Amygdala (tissue), 56 donors: Measurements from ENCODE around the gene IFITM1.
A peak's percentile ranks its signal among the peaks of the same experiment; 100 is the strongest.
"Not testable (repeated sequence)": the region's sequence is repeated elsewhere in the genome, so short reads cannot be mapped to it uniquely, and the experiment has no call there.

Source experiments
- DNase-seq, 56 donors: peaks; one replicate each; lab custom pipeline; 2025; lab: John Stamatoyannopoulos, UW

Gene IFITM1

DNA sequence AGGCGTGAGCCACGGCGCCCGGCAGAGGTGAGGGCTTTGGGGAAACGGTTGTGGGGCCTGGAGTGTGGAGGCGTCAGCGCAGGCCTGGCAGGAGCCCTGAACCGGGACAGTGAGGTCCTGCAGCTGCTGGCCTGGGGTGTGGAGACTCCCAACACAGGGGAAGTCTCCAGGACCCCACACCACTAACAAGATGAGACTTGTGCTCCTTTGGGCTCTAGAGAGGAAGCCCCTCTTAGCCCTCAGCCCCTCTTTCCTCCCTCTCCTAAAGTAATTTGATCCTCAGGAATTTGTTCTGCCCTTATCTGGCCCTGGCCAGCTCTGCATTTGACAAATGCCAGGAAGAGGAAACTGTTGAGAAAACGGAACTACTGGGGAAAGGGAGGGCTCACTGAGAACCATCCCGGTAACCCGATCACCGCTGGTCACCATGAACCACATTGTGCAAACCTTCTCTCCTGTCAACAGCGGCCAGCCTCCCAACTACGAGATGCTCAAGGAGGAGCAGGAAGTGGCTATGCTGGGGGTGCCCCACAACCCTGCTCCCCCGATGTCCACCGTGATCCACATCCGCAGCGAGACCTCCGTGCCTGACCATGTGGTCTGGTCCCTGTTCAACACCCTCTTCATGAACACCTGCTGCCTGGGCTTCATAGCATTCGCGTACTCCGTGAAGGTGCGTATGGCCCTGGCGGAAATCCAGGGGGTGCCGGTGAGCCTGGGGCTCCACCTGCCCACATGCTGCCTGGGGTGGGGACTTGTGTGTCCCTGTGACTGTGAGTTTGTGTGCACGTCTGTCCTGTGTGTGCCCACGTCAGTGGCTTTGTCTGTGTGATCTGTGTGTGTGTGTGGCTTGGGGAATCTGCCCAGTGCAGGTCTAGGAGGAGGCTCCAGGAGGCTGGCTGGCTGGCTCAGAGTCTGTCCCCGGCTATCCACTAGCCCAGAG lies 5.8 kb upstream of the IFITM1 start, which contains the start of gene IFITM2:
TSS of gene IFITM2 (plus strand) at position 51 of the 943 bp plus-strand sequence. CDS start at position 428, 377 bp downstream.
- peak in 1 of 56 donors; percentile 8 for DNase-seq

GRCh38 chr11:308740-309665 lies 4.8 kb upstream of the IFITM1 start:
- DNase-seq, result not testable (repeated sequence)

GRCh38 chr11:309979-310572 lies 3.8 kb upstream of the IFITM1 start:
- not testable (repeated sequence) for DNase-seq

DNA sequence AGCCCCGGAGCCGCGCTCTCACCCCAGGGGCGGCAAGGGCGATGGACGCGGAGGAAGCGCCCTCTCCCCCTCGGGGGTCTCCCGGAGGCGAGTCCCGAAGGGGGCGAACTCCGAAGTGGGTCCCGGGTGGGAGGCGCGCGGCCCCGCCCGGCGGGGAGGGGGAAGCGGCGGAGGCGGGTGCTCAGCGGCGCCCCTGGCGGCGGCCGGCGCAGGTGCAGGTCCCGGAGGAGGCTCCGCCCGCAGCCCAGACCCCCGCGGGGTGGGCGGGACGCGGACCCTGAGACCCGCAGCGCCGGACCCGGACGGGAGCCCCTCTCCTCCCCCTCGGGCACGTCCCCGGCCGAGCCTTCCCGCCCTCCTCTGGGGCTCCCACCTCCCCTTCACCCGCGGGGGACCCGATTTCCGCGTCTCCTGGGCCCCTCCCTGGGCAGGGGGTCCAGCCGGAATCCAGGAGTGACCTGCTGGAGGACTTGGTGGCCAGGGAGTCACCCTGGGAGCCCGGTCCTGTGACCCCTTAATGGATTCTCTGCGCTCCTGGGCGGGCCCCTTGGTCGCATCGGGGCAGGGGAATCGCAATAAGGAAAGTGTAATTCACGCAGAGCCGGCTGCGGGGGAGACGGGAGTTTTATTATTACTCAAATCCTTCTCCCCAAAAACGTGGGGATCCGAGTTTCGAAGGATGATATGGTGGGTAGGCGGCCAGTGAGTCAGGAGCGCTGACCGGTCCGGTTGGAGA lies 2.7 kb upstream of the IFITM1 start:
- not testable (repeated sequence) for DNase-seq

DNA sequence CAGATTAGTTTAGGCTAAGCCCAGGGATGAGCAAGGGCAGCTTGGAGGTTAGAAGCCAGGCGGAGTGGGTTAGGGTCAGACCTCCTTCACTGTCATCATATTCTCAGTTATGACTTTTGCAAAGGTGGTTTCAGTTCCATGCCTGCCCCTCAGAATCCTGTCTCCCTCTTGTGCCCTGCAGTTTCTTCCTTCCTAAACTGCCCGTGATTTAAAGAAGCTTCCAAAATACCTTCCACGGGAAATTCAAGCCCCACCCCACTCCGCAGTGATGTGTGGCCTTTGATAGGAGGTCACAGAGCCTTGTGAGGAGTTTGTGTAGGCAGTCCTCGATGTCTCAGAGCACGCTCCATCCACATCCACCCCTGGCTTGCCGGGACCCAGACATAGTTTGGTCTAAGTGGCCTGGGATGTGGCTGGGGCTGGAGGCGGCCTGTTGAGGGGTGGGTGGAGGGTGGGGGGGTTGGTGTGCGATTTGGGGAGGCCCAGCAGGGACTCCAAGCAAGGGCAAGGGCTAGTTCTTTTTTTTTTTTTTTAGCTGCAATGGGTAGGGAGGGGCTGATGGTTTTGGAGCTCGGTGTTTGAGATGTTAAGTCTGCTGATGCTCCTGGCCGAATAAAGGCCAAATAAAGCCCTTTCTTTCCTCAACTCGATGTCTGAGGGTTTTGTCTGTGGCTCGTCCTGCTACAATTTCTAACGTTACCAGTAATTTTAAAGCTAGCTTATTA lies 1.6 kb upstream of the IFITM1 start:
- DNase-seq, result no peak

DNA sequence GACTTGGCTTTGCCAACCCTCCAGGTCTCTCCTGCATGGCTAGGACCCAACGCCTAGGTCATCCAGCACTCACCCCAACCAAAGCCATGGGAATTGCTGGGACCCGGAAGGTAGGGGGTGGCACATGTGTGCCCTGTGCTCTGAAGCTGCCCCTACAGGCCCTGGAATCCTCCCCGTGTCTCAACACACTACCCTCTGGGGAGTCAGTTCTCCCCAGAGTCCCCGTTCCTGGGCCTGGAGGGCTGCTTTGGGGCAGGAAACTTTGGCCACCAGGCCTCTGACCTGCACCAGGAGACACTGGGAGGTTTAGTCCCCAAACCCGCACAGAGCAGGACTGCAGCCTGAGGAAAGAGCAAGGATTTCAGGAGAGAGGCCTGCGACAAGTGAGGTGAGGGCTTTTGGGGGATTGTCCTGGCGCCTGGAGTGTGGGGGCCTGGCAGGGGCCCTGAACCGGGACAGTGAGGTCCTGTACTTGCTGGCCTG lies 495 bp upstream of the IFITM1 start:
- DNase-seq, result no peak

- not testable (repeated sequence) for DNase-seq
These were observed 675 bp downstream of the IFITM1 start for GRCh38 chr11:314554-314875.

DNA sequence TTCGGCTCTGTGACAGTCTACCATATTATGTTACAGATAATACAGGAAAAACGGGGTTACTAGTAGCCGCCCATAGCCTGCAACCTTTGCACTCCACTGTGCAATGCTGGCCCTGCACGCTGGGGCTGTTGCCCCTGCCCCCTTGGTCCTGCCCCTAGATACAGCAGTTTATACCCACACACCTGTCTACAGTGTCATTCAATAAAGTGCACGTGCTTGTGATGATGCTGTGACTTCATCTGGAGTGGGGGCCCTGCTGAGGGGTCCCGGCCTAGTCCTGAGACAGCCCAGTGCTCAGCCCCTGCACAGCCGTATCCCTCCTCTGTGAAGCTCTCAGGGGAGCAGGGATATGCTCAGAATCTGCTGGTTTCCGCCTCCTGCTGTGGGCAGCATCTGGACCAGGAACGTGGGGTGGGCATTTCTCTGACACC lies 1.2 kb downstream of the IFITM1 start:
- DNase-seq, result no peak

GRCh38 chr11:315516-315994 lies 1.7 kb downstream of the IFITM1 start:
- DNase-seq, result no peak

DNA sequence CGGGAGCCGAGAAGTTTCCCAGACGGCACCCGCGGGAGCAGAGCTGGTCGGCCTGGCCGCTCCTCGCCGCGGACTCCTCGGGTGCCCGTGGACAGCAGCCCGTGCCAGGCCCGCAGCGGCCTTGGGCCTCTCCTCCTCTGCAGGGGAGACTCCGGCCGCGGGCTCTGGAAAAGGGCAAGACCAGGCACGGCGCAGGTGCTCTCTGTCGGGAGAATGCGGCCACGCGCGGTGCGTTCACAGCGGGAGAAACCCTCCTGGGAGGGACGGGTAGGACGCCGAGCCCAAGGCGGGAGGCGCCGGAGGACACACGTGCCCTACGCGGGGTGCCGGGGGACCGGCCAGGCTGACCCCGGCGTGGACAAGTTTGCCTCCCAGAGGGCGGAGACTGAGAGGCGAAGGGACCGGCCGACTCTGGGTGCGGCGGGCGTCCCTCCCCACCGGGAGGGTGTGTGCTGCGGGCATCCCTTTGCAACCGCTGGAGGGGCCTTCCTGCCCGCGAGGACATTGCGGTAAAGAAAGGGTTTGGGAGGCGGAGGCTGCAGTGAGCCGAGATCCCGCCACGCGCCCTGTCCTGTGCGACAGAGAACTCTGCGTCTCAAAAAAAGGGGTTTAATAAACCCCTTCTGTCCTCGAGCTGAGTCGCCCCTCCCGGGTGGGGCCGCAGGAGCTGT lies 2.3 kb downstream of the IFITM1 start:
- no peak for DNase-seq

DNA sequence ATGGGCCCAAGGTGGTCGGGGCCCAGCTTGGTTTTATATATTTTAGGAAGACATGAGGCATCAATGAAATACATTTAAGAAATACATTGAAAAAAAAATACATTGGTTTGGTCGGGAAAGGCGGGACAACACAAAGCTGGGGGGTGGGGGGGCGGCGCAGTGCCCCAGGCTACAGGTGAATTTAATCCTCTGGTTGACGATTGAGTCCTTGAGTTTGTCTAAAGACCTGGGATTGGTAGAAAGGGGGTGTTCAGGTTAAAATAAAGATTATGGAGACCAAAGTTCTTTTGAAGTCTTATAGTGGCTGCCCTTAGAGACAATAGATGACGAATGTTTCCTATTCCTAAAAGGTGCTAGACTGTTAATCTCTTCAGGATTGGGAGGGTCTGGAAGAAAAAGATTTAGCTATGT lies 3.1 kb downstream of the IFITM1 start:
- no peak for DNase-seq

DNA sequence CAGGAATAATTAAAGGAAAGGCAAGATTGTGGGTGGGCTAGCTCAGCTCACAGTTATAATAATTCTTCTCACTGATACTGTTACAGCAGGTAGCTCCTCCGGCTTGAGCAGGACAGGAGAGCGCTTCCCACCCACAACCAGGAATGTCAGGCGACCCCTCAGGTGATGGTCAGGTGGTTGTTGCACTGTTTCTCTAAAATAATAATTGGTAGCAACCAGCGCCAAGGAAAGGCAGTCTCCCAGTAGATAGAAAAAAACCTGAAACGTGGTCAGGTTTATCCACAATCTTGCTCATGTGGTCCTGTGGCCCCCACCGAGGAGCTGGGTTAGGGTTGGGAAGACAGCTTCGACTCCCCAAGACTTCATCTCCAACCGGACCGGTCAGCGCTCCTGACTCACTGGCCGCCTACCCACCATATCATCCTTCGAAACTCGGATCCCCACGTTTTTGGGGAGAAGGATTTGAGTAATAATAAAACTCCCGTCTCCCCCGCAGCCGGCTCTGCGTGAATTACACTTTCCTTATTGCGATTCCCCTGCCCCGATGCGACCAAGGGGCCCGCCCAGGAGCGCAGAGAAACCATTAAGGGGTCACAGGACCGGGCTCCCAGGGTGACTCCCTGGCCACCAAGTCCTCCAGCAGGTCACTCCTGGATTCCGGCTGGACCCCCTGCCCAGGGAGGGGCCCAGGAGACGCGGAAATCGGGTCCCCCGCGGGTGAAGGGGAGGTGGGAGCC lies 4.0 kb downstream of the IFITM1 start:
- DNase-seq, result not testable (repeated sequence)

GRCh38 chr11:318405-319120 lies 4.7 kb downstream of the IFITM1 start:
- not testable (repeated sequence) for DNase-seq

DNA sequence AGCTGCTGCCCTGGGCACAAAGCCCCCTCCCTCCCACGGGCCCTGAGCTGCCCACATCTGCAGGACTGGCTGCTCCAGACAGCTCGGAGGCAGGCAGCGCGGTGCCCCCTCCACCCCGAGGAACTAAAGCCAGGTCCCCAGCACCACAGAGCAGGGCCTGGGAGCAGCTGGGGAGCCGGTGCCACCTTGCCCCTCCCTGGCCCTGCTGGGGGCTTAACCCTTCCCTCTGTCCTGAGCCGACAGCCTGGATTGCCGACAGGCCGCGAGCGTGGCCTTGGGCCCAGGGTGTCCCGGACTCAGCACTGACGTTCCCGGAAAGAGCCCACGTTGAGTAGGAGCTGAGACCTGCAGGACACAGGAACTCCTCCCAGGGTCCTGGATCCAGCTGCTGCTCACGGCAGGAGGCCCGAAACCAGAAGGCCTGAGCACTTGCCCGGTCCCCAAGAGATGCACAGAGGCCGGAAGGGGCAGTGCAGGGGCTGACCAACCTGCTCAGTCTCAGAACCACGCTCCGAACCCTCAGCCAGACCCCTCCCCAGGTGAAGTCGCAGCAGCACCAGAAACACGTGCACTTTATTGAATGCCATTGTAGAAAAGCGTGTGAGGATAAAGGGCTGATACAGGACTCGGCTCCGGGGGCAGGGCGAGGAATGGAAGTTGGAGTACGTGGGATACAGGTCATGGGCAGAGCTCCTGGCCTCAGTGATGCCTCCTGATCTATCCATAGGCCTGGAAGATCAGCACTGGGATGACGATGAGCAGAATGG lies 5.5 kb downstream of the IFITM1 start:
- not testable (repeated sequence) for DNase-seq

DNA sequence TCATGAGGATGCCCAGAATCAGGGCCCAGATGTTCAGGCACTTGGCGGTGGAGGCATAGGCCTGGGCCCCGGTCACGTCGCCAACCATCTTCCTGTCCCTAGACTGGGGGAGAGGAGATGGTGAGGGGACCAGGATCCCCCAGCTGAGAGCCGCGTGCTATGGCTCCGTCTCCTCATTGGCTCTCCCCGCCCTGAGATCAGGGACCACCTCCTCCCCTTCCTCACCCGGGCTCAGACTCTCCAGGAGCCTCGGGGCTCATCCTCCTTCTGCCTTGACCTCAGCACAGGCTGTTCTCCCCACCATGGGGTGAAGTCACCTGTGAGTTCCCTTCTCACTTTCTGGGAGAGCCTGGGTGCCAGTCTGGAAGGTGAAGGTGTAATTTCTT lies 6.0 kb downstream of the IFITM1 start:
- DNase-seq, result not testable (repeated sequence)

DNA sequence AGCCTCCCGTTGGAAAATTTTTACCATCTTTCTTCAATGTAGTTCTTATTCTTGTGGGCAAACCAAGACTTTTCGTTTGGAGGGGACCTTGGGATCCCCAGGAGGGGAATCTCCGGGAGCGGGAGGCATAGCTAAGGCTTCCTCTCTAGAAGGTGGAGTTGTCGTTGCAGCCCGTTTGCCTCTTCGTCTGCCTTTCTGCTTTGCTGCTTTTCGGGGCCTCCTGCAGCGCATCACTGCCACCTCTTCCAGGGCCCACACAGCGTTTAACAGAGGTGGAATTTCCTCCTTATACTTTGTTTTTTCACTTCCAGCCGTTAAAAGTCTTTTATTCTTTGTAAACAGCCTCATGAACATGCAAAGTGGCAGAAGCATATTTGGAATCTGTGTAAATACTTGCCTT lies 10.3 kb downstream of the IFITM1 start:
- DNase-seq, result no peak
